ENCODE results near the gene MUC5AC. TPM values are rescaled to one million over a fixed set of nuclear protein-coding genes. Genes with fewer than 3 reads are reported as not detected.

MUC5AC gene
- polyA plus RNA-seq, 1 donor from 2014 or later = not detected

DNA sequence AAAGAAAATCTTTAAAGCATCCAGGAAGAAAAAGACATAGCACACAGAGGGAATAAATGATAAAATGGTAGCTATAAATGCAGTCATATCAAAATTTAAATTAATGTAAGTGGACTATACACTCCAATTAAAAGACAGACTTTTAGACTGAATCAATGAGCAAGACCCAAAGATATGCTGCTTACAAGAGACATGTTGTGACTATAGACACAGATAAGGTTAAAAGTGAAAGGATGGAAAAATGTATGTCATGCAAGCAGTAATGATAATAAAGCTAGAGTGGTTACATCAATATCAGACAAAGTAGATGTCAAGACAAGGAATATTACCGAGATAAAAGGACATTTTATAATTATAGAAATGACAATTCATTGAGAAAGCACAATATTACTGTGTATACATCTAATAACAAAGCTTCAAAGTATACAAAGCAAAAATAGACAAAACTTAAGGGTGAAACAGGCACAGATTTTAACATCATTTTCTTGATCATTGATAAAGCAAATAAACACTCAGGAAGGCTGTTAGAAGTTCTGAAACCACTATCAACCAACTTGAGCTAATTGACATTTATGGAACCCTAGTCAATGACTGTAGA, 22.8 kb upstream of the MUC5AC start:
- Histone ChIP-seq H3K27ac (ENCODE audit: low read length) (no peak overlapping the region), H2AFZ (ENCODE audit: low read depth, low read length) (no peak overlapping the region), H3K79me2 (replicated peaks; ENCODE audit: insufficient read depth, low read length) (no peaks in the 10 kb centered on the region), H3K9ac (ENCODE audit: low read length) (no peak overlapping the region), H3K9me2 (ENCODE audit: insufficient read depth, low read length) (no peaks in the 10 kb centered on the region), H3K4me3 (ENCODE audit: low read length) (no peak overlapping the region), H4K20me1 (ENCODE audit: insufficient read depth) (no peaks in the 10 kb centered on the region), H3K9me3 (ENCODE audit: low read length) (no peaks in the 10 kb centered on the region), H3F3A (ENCODE audit: insufficient read depth, low read length, poor library complexity, severe bottlenecking) (no peaks in the 10 kb centered on the region), H3K27me3 (ENCODE audit: insufficient read depth, low read depth, low read length) (no peaks in the 10 kb centered on the region), H3K36me3 (ENCODE audit: insufficient read depth, low read length) (no peaks in the 10 kb centered on the region), H3K4me2 (ENCODE audit: low read length) (no peak overlapping the region)
- TF ChIP-seq RAD21 (conservative IDR thresholded peaks at IDR 0.05) (no peak), EZH2 (IDR thresholded peaks at IDR 0.05; ENCODE audit: borderline replicate concordance, insufficient read depth, low read length, poor library complexity, severe bottlenecking) (no peak), MXI1 (conservative IDR thresholded peaks at IDR 0.05; ENCODE audit: poor library complexity, severe bottlenecking) (no peak), SMC3 (conservative IDR thresholded peaks at IDR 0.05; ENCODE audit: poor library complexity) (no peak), POLR2AphosphoS5 (IDR thresholded peaks at IDR 0.05) (no peak), TAF1 (IDR thresholded peaks at IDR 0.05; ENCODE audit: low read depth) (no peak), EP300 (conservative IDR thresholded peaks at IDR 0.05; ENCODE audit: poor library complexity, severe bottlenecking) (no peak)
- TF ChIP-seq, protein P1, sequence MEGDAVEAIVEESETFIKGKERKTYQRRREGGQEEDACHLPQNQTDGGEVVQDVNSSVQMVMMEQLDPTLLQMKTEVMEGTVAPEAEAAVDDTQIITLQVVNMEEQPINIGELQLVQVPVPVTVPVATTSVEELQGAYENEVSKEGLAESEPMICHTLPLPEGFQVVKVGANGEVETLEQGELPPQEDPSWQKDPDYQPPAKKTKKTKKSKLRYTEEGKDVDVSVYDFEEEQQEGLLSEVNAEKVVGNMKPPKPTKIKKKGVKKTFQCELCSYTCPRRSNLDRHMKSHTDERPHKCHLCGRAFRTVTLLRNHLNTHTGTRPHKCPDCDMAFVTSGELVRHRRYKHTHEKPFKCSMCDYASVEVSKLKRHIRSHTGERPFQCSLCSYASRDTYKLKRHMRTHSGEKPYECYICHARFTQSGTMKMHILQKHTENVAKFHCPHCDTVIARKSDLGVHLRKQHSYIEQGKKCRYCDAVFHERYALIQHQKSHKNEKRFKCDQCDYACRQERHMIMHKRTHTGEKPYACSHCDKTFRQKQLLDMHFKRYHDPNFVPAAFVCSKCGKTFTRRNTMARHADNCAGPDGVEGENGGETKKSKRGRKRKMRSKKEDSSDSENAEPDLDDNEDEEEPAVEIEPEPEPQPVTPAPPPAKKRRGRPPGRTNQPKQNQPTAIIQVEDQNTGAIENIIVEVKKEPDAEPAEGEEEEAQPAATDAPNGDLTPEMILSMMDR (IDR thresholded peaks at IDR 0.05; ENCODE audit: poor library complexity, severe bottlenecking) = no peak
- TF ChIP-seq, protein P2, sequence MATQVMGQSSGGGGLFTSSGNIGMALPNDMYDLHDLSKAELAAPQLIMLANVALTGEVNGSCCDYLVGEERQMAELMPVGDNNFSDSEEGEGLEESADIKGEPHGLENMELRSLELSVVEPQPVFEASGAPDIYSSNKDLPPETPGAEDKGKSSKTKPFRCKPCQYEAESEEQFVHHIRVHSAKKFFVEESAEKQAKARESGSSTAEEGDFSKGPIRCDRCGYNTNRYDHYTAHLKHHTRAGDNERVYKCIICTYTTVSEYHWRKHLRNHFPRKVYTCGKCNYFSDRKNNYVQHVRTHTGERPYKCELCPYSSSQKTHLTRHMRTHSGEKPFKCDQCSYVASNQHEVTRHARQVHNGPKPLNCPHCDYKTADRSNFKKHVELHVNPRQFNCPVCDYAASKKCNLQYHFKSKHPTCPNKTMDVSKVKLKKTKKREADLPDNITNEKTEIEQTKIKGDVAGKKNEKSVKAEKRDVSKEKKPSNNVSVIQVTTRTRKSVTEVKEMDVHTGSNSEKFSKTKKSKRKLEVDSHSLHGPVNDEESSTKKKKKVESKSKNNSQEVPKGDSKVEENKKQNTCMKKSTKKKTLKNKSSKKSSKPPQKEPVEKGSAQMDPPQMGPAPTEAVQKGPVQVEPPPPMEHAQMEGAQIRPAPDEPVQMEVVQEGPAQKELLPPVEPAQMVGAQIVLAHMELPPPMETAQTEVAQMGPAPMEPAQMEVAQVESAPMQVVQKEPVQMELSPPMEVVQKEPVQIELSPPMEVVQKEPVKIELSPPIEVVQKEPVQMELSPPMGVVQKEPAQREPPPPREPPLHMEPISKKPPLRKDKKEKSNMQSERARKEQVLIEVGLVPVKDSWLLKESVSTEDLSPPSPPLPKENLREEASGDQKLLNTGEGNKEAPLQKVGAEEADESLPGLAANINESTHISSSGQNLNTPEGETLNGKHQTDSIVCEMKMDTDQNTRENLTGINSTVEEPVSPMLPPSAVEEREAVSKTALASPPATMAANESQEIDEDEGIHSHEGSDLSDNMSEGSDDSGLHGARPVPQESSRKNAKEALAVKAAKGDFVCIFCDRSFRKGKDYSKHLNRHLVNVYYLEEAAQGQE (IDR thresholded peaks at IDR 0.05; ENCODE audit: borderline replicate concordance) = no peak

DNA sequence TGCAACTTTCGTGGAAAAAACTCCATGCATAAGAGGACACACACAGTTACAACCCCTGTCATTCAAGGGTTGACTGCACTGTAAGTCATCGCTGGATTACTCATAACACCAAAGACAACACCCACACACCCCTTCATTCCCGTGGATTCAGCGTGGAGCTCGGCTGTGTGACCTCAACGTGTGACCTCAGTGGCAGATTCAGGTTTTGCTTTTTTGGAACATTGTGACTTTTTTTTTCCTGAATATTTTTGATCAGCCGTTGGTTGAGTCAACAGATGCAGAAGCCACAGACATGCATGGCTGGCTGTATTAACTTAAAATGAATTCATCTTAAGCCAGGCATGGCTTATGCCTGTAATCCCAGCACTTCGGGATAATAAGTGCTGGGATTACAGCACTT, 19.7 kb upstream of the MUC5AC start:
- Histone ChIP-seq H3K36me3 (ENCODE audit: insufficient read depth, low read length) (no peaks in the 10 kb centered on the region), H3K9me2 (ENCODE audit: insufficient read depth, low read length) (no peaks in the 10 kb centered on the region), H3K27me3 (ENCODE audit: insufficient read depth, low read depth, low read length) (no peaks in the 10 kb centered on the region), H3K9me3 (ENCODE audit: low read length) (no peaks in the 10 kb centered on the region), H4K20me1 (ENCODE audit: insufficient read depth) (no peaks in the 10 kb centered on the region), H3K27ac (ENCODE audit: low read length) (no peak overlapping the region), H3K9ac (ENCODE audit: low read length) (no peak overlapping the region), H2AFZ (ENCODE audit: low read depth, low read length) (no peak overlapping the region), H3K4me2 (ENCODE audit: low read length) (no peak overlapping the region), H3K4me3 (ENCODE audit: low read length) (no peak overlapping the region), H3K79me2 (replicated peaks; ENCODE audit: insufficient read depth, low read length) (no peaks in the 10 kb centered on the region), H3F3A (ENCODE audit: insufficient read depth, low read length, poor library complexity, severe bottlenecking) (no peaks in the 10 kb centered on the region)
- TF ChIP-seq, protein P2 (IDR thresholded peaks at IDR 0.05; ENCODE audit: borderline replicate concordance) = no peak
- TF ChIP-seq RAD21 (conservative IDR thresholded peaks at IDR 0.05) (no peak), EP300 (conservative IDR thresholded peaks at IDR 0.05; ENCODE audit: poor library complexity, severe bottlenecking) (no peak), MXI1 (conservative IDR thresholded peaks at IDR 0.05; ENCODE audit: poor library complexity, severe bottlenecking) (no peak), SMC3 (conservative IDR thresholded peaks at IDR 0.05; ENCODE audit: poor library complexity) (no peak)
